HG03175 (cell line): ENCODE data around the gene RNASE13.
"Not testable (repeated sequence)": the region's sequence is repeated elsewhere in the genome, so short reads cannot be mapped to it uniquely, and the experiment has no call there.

Experiments
- ATAC-seq: cut with Tn5 transposase; IDR thresholded peaks from one replicate; pipeline ENCODE4 v1.9.1; 2021; ENCODE audit warnings: mild to moderate bottlenecking, moderate library complexity; ENCODE audit not compliant: unreplicated experiment

The RNASE13 gene

GRCh38 chr14:21043387-21043973 lies 8.9 kb upstream of the RNASE13 start:
- ATAC-seq, result no peak

GRCh38 chr14:21042918-21043317 lies 8.3 kb upstream of the RNASE13 start:
- ATAC-seq, result no peak

GRCh38 chr14:21041676-21042433 lies 7.2 kb upstream of the RNASE13 start, which contains the start of gene RNASE7:
RNASE7 (plus strand) TSS chr14:21042362; CDS start chr14:21042993, 631 bp downstream.
- no peak for ATAC-seq

- ATAC-seq, result not testable (repeated sequence)
Observed at GRCh38 chr14:21040941-21041340, 6.3 kb upstream of the RNASE13 start.

GRCh38 chr14:21040370-21040925 lies 5.8 kb upstream of the RNASE13 start:
- ATAC-seq, result no peak

- no peak for ATAC-seq
Observed at GRCh38 chr14:21039585-21040369, 5.2 kb upstream of the RNASE13 start.

- no peak for ATAC-seq
Observed at GRCh38 chr14:21038441-21039422, 4.1 kb upstream of the RNASE13 start.

GRCh38 chr14:21037156-21037555 lies 2.5 kb upstream of the RNASE13 start:
- no peak for ATAC-seq

GRCh38 chr14:21036751-21037150 lies 2.1 kb upstream of the RNASE13 start:
- no peak for ATAC-seq

GRCh38 chr14:21033133-21033698 lies 1.4 kb downstream of the RNASE13 start:
- ATAC-seq, result no peak

GRCh38 chr14:21032326-21033132 lies 2.1 kb downstream of the RNASE13 start:
- ATAC-seq, result no peak

GRCh38 chr14:21030531-21030930 lies 4.1 kb downstream of the RNASE13 start:
- ATAC-seq, result no peak

- no peak for ATAC-seq
Observed at GRCh38 chr14:21029917-21030316, 4.7 kb downstream of the RNASE13 start, which contains the start of gene TPPP2. TPPP2 (plus strand) TSS chr14:21030217; CDS start chr14:21030582, 365 bp downstream.

- no peak for ATAC-seq
Observed at GRCh38 chr14:21026988-21027315, 7.7 kb downstream of the RNASE13 start.

GRCh38 chr14:21026274-21026987 lies 8.2 kb downstream of the RNASE13 start:
- no peak for ATAC-seq

- no peak for ATAC-seq
Observed at GRCh38 chr14:21025371-21026273, 9.0 kb downstream of the RNASE13 start.

GRCh38 chr14:21024585-21025370 lies 9.8 kb downstream of the RNASE13 start, which contains the start of gene NDRG2:
NDRG2 (minus strand) TSS chr14:21025061; CDS start chr14:21023315, 1,746 bp downstream.
- no peak for ATAC-seq
